KOPT-K1 (cell line): Measurements from ENCODE around the gene ZSCAN20.

Experiments used
- H3K27ac ChIP-seq: fragments of 200-600 bp; sonication (generic); 2 replicates; pipeline ENCODE4 v1.5.1; 2016; ENCODE audit warnings: antibody characterized with exemption, mild to moderate bottlenecking, low read depth, low read length; ENCODE audit not compliant: poor library complexity, severe bottlenecking
- H3K36me3 ChIP-seq: fragments of 200-600 bp; sonication (generic); 2 replicates; pipeline ENCODE4 v1.5.1; 2017; ENCODE audit warnings: antibody characterized with exemption, mild to moderate bottlenecking, low read length, moderate library complexity; ENCODE audit not compliant: insufficient read depth
- H3K9me3 ChIP-seq: fragments of 200-600 bp; sonication (generic); 2 replicates; pipeline ENCODE4 v1.5.1; 2017; ENCODE audit warnings: antibody characterized with exemption, low read length, mild to moderate bottlenecking; ENCODE audit not compliant: insufficient read depth, poor library complexity, severe bottlenecking

ZSCAN20 gene

GRCh38 chr1:33438364-33439160 is 33.9 kb upstream of the ZSCAN20 start:
- H3K27ac ChIP-seq = no peak overlapping the region
- no peaks in the 10 kb centered on the region for H3K9me3 ChIP-seq
- no peaks in the 10 kb centered on the region for H3K36me3 ChIP-seq

- H3K36me3 ChIP-seq = no peaks in the 10 kb centered on the region
- no peak overlapping the region for H3K27ac ChIP-seq
- H3K9me3 ChIP-seq = no peaks in the 10 kb centered on the region
Measured at GRCh38 chr1:33439662-33440061, 32.8 kb upstream of the ZSCAN20 start.

- Histone ChIP-seq H3K36me3 (no peaks in the 10 kb centered on the region), H3K27ac (no peak overlapping the region)
Measured at GRCh38 chr1:33441088-33441745, 31.2 kb upstream of the ZSCAN20 start.

GRCh38 chr1:33442141-33442540 is 30.3 kb upstream of the ZSCAN20 start:
- Histone ChIP-seq H3K36me3 (no peaks in the 10 kb centered on the region), H3K27ac (no peak overlapping the region), H3K9me3 (no peaks in the 10 kb centered on the region)

More at GRCh38 chr1:33441088-33441745, 31.2 kb upstream of the ZSCAN20 start:
- no peaks in the 10 kb centered on the region for H3K9me3 ChIP-seq

- no peaks in the 10 kb centered on the region for H3K9me3 ChIP-seq
- no peaks in the 10 kb centered on the region for H3K36me3 ChIP-seq
- H3K27ac ChIP-seq = no peak overlapping the region
Measured at GRCh38 chr1:33443080-33443704, 29.3 kb upstream of the ZSCAN20 start.

GRCh38 chr1:33443705-33444180 is 28.7 kb upstream of the ZSCAN20 start:
- no peaks in the 10 kb centered on the region for H3K36me3 ChIP-seq
- H3K27ac ChIP-seq = no peak overlapping the region
- no peaks in the 10 kb centered on the region for H3K9me3 ChIP-seq

- no peak overlapping the region for H3K27ac ChIP-seq
- no peaks in the 10 kb centered on the region for H3K36me3 ChIP-seq
- no peaks in the 10 kb centered on the region for H3K9me3 ChIP-seq
Measured at GRCh38 chr1:33445108-33445507, 27.3 kb upstream of the ZSCAN20 start.

GRCh38 chr1:33446590-33446989 is 25.9 kb upstream of the ZSCAN20 start:
- no peaks in the 10 kb centered on the region for H3K36me3 ChIP-seq
- no peaks in the 10 kb centered on the region for H3K9me3 ChIP-seq
- H3K27ac ChIP-seq = no peak overlapping the region

GRCh38 chr1:33454646-33455282 is 17.7 kb upstream of the ZSCAN20 start:
- Histone ChIP-seq H3K9me3 (no peaks in the 10 kb centered on the region), H3K36me3 (no peaks in the 10 kb centered on the region), H3K27ac (no peak overlapping the region)

GRCh38 chr1:33455539-33456501 is 16.6 kb upstream of the ZSCAN20 start:
- no peaks in the 10 kb centered on the region for H3K36me3 ChIP-seq
- H3K9me3 ChIP-seq = no peaks in the 10 kb centered on the region
- H3K27ac ChIP-seq = no peak overlapping the region

GRCh38 chr1:33456502-33456886 is 16.0 kb upstream of the ZSCAN20 start:
- no peaks in the 10 kb centered on the region for H3K9me3 ChIP-seq
- H3K36me3 ChIP-seq = no peaks in the 10 kb centered on the region
- no peak overlapping the region for H3K27ac ChIP-seq

GRCh38 chr1:33459691-33460090 is 12.8 kb upstream of the ZSCAN20 start:
- Histone ChIP-seq H3K27ac (no peak overlapping the region), H3K9me3 (no peaks in the 10 kb centered on the region), H3K36me3 (no peaks in the 10 kb centered on the region)

- Histone ChIP-seq H3K27ac (no peak overlapping the region), H3K9me3 (no peaks in the 10 kb centered on the region), H3K36me3 (no peaks in the 10 kb centered on the region)
Measured at GRCh38 chr1:33460144-33460543, 12.3 kb upstream of the ZSCAN20 start.

GRCh38 chr1:33460947-33461629 is 11.4 kb upstream of the ZSCAN20 start:
- H3K27ac ChIP-seq = no peak overlapping the region
- H3K36me3 ChIP-seq = no peaks in the 10 kb centered on the region
- H3K9me3 ChIP-seq = no peaks in the 10 kb centered on the region
